Activated T-helper 1 cell treated with anti-CD3 and anti-CD28 coated beads, Interleukin-2, amount 50 U/mL, for 16 hours (primary cell): ENCODE measurements around the gene COL18A1.
"Not testable (repeated sequence)": the region's sequence is repeated elsewhere in the genome, so short reads cannot be mapped to it uniquely, and the experiment has no call there.

Experiments used
- DNase-seq, 2 donors: peaks; one replicate each; pipeline ENCODE4 v3.0.0-alpha.2; 2020; ENCODE audit warnings: low read depth in 1 of 2, low spot score in 1 of 2

COL18A1 gene

DNA sequence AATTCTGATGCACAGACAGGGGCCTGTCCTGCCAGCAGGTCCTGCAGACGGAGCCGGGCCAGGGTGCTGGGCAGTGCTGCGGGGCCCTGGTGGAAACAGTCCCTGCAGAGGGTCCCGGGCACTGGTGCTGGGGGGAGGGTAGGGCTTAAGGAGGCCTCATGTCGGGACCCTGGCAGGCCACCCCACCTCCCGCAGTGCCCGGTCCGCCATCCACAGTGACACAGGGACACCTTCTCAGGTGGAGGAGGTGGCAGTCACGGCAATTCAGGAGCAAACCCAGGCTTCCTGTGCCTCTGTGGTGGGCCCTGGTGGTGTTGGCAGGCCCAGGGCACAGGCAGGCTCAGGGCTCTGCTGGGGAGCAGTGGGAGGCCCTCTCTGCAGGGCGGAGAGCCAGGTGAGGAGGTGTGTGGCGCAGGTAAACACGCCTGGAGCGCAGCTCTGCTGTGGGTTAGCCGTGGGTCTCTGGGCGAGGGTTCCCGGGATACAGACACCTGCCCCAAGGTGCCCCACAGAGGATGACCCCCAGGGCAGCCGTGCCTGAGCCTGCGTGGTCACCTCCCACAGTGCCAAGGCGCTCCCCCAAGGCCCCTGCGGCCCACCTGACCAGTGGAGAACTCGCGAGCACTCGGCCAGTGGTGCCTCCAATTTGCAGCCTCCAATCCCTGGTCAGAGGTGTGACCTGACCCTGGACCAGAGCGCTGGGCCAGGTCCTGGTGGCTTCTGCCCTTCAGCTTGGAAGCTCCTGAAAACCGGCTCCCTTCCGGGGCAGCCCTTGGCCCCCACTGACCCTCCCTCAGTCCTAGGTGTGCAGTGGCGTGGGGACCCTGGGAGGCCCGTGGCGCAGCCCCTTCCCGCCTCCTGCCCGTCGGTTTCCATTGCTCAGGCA is 19.2 kb downstream of the COL18A1 start:
- no peak for DNase-seq

DNA sequence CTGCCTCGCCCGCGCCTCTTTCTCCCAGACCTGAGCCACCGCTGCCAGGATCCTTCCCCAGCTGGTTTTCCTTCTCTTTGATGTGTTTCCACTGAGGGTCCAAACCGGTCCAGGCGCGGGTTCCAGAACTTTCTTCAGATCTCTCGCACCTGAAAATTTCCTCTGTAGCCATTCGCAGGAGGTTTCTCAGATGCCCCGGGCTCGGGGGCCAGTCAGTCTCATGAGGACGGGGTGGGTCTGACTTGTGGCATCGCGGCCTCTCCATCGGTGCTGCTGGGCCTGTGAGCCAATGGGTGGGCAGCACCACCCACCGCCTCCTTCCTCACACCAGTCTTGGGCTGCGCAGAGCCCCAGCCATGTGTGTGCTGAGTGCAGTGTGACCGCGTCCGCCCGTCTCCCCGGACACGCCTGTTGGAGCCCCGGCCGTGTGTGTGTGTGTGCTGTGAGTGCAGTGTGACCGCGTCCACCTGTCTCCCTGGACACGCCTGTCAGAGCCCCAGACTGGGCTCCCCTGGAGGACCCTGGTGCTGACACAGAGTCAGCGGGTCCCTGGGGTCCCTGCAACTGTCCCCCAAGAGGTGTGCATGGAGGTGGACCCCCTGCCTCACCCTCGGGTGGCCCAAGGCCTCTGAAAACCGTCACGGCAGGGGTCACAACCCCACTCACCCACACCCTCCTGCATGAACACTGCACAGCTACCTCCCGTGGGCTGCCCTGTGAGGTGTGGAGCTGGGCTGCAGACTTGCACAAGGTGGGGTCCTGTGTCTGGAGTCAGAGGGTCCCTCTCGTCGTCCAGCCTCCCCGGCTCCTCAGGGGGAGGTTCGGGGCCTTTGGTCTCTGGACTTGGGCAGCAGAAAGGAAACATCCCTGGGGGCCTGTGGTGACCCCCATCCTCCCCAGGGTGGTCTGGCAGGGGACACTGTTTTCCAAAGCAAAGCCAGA is 20.2 kb downstream of the COL18A1 start:
- DNase-seq = no peak

DNA sequence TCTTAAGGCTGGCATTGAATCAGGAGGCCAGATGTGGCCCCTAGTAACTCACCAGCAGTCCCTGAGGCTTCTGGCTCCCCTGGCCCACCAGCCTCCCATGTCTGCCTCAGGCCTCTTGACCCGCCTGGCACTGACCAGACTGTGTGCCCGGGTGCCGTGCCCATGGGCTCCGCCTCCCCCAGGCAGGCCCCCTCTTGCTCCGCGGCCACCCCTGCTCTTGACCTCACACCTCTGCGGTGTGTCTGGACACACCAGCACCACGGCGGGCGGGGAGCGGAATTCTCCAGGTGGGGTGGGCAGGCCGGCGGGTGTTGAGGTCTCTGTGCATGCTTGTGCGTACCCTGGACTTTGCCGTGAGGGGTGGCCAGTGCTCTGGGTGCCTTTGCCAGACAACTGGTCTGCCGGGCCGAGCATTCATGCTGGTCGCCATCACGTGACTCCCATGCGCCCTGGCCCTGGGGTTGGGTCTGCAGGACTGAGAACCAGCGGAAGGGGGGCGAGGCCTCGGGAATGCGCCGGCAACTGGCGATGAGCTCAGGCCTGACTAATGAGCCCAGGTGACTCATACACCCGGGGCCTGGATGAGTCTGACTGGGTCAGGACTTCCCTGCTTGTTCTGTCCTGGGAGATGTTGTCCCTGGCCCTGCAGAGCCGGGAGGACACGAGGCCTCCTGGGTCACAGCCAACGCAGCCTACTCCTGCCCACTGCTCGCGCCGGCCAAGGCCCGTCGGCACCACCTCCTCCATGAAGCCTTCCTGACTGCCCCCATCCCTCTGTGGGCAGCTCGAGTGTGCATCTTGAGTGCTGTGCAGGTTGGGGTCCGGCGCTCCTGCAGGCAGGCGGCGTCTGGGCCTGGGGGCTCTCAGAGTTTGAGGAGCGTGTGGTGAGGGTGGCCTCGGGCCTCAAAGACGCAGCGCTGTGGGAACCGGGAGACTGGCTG is 22.6 kb downstream of the COL18A1 start:
- no peak for DNase-seq

DNA sequence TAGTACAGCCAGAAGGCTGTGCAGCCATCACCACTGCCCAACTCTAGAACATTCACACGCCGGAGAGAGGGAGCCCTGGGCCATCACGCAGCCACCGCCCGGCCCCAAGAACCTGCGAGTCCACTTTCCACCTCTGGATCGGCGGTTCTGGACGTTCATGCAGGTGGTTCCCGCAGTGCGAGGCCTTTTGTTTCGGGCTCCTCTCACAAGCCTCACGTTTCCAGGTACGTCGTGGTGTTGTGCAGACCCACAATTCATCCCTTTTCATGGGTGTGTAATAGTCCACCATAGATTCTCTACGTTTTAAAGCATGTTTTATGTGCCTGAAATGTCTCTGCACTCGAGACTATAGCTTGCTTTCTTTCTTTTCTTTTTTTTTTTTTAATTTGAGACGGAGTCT is 23.6 kb downstream of the COL18A1 start:
- no peak for DNase-seq

DNA sequence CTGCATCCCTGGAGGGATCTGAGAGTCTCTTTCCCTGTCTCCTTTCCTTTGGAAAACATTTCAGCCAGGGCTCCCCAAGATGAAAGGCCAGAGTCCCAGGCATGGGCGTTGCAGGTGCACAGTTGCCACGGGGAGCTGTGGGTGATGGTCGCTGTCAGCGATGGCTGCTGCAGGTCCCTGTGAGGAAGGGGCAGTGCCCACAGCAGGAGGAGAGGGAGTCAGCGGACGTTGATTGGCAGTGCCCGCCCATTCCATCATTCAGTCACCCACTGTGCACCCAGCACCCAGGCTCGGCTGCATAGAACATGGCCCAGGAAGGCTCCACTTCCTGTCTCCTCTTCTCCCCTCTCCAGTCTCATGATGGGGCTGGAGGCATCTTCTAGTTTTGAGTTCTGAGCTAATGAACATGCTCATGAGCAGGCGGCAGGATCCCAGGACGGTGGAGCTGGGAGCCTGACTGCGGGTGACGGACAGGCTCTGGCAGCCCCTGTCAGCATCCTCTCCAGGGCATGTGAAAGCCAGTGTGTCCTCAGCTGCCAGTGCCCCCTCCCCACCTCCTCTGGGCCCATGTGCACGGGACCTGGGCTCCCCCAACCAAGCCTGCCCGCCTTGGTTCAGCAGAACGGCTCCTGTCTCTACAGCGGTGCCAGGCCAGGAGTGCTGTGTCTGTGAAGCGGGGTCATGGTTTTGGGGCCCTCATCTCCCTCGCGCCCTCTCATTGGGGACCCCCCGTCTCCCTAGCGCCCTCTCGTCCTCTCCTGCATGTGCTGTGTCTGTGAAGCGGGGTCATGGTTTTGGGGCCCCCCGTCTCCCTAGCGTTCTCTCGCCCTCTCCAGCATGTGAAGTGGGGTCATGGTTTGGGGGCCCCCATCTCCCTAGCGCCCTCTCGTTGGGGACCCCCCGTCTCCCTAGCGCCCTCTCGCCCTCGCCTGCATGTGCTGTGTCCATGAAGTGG is 24.5 kb downstream of the COL18A1 start:
- DNase-seq = no peak

DNA sequence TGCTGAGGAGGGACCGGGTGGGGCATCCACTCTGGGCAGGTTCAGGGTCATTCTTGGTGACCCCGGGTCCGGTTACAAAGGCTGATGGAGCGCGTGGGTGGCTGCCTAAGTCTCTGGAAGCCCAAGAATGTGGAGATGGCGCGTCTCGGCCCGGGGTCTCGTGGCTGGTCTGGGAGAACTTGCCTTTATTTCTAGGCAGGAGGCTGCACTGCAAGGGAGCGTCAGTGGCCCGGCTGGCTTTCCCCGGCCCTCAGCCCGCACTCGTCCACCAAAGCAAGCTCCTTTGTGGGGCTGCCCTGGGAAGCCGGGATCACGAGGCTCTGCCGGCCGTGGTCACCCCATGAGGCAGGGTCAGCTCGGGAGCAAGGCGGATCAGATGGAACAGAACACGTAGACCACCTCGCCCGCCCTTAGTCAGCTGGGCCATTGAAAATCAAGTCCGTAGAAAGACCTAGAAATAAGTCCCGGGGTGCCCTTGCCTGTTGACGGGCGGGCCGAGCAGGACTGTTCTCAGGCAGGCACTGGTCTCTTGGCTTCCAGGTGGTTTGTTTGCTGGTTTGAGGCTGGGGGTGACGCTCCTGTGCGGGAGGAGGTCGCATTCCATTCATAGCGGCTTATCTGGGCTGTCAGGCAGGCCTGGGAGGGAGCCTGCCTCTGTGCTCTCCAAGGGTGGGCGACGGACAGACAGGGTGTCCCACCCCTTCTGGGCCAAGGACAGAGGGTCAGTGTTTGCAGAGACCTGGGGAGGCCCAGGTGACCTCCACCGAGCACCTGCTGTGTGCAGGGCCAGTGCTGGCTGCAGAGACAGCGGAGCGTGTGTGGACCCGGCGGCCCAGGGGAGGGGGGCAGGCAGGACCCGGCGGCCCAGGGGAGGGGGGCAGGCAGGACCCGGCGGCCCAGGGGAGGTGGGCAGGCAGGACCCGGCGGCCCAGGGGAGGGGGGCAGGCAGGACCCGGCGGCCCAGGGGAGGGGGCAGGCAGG is 25.8 kb downstream of the COL18A1 start:
- DNase-seq = no peak

DNA sequence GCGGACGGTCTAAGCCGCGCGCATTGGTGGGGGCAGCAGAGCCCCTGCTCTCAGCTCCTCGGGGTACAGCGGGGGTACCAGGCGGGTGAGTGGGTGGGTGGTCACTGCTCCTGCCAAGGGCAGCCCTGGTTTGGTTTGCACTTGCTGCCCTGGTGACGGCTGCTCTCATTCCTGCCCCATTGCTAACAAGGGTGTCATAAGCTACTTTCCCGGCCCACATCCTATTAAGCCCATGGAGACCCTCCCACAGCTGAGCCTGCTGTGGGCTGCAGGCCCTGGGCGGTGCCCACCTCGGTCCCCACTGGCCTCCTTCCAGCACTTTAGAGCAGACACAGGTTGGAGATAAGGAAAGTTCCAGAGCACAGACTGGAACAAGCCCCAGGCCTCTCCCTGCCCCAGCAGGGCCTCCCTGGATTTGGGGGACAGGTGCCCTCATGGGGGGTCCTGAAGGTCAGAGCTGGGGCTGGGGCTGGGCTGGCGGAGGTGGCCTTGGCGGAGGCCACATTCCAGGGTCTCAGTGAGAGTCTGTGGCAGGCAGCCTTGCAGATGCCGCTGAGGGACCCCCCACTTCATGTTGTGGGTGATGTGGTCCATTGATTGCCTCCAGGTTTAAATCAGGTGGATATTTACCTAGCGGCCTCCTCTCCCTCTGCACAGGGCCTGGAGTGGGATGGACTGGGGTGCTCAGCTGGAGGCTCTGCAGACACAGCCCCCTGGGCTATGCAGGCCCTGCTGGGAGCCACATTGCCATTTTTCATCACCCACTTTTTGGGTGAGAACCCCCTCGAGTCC is 27.0 kb downstream of the COL18A1 start:
- no peak for DNase-seq

DNA sequence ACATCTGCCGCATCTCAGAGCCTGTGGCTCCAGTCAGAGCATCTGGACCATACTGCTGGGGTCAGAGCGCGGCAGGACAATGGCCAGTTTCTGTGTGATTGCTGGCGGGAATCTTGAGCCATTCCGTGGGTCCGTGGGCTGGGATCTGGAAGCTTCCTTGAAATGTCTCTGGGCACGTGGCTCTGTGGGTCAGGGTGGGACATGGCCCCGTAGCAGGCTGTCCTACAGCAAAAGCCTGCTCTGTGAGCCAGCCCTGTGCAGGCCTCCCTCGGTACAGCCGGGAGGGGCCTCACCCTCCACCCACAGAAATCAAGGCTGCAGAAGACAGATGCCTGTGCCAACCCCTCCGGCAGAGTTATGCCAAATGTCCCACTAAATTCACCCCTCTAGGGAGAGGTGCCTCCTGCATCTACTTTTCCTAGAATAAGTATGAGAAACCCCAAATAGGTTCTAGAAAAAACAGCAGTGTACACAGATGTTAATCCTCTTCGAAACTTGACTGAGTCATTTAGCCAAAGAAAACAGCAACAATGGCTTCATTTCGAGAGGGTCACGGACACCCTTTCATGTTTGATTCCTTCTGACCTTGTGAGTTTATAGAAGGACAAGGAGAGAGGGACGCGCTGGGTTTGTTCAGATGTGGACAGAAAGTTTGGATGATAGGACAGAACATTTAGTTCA is 27.8 kb downstream of the COL18A1 start:
- no peak for DNase-seq

DNA sequence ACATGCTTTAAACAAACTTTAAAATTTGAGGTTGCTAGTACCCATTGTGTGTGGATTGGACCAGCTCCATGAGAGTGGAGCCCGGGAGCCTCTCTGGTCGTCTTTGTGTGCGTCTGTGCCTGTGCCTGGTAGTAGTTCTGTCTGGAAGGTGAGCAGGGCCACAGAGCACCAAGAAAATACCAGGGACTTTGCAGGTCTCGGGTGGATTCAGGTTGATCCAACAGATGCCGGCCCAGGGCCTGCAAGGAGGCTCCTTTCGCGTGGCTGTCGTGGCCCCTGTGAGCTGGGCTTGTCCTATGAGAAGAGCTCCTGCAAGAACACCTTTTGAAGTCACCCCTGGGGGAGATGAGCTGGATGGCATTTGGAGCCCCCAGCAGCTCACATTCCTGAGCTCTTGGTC is 28.3 kb downstream of the COL18A1 start:
- DNase-seq = no peak

DNA sequence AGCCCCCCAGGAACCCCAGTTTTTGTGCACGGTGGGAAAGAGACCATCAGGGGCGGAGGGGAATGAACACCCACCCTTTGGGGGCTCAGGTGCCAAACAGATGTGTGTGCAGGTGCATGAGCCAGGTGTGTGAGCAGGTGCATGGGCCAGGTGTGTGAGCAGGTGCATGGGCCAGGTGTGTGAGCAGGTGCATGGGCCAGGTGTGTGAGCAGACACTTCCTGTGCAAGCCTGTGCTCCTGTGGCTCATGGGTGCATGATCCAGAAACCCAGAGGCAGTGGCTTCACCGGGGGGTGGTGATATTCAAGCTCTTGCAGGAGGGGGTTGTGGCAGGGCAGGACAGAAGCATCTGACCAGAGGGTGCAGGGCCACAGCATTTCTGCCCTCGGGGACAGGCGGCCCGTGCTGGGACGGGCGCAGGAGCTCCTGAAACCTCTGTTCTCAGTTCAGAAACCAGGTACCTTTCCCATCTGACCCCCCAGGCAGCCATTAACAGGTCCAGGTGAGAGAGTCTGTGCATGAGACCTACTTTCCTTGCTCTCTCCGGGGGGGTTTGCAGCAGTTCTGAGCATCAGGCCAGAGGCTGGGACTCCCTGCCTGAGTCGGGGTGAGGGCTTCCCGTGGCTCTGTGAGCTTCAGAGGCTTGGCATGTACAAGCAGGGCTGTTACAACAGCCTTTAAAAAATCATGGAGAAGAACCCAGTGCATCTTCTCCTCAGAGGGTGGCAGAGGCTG is 29.1 kb downstream of the COL18A1 start:
- DNase-seq = no peak

DNA sequence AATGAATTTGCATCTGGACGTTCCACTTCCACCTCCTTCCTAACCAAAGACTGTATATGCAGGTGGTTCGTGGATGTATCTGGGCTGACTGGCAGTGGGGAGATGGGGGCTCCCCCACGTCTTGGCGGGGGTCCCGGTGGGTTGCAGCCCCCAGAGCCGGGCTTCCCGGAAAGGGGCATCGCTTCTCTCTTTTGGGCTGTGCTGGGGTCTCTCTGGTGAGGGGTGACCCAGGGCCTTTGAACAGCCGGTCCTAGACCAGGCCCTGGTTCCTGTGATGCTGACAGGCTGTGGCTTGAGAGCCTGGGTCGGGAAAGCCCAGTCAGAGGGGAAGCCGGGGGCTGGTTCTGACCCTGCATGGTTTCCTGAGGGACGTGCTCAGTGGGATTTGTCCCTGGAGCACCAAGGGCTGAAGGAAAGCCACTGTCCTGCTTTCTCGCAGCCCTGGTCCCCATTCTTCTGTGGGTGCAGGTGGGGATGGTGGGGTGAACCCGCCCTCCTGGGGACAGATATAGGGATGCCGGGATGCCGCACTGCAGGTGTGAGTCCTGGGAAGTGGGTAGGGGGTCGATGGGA is 29.8 kb downstream of the COL18A1 start:
- DNase-seq = no peak

DNA sequence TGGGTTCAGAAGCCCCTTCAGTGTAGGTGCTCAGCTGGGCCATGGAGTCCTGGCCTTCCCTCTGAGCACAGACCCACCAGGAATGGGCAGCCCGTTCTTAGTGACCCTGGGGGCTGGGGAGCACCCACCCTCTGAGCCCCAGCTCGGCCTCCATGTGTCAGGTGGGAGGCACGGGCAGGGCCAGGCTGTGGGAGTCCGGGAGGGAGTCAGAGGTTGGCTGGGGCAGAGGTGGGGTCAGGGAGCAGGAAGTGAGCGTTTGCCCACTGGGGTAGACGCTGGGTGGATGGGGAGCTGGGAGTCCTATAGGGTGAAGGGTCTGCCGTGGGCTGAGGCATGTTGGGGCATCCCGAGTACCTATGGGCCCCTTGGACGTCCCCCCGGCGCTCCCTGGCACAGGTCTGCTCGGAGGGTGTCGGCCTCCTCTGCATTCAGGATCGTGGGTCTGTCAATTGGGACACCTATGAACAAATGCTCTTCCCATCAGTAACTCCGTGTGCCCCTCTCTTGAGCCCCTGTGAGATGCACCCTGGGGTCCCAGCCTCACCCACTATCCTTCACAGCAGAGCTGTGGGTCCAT is 30.5 kb downstream of the COL18A1 start:
- DNase-seq = no peak

DNA sequence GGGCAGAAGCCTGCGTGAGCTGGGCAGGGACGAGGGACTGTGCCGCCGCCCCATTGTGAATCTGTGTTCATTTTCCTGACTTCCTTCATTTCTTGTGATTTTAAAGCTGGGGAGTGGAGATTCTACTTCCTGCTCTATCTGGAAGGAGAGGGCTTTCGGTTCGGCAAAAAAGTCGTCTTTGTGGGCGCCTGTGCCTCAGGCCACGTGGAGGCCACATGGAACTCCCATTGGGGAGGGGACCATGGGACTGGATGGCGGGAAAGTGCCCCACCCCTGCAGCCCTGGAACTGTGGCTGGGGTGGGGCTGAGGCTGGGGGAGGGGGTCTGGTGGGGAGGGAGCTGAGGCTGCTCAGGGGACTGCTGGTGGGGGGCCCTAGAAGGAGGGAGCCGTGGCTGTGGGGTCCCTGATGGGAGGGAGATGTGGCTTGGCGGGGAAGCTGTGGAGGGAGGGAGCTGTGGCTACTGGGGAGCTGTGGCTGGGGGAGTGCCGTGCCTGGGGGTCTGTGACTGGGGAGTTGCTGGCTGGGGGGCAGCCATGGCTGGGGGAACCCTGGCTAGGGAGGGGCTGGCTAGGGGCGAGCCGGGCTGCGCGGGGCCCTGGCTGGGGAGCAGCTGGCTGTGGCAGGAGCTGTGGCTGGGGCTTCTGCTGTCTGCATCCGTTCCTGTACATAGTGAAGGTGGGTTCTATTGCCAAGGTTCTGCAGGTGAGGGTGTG is 31.5 kb downstream of the COL18A1 start:
- no peak for DNase-seq

DNA sequence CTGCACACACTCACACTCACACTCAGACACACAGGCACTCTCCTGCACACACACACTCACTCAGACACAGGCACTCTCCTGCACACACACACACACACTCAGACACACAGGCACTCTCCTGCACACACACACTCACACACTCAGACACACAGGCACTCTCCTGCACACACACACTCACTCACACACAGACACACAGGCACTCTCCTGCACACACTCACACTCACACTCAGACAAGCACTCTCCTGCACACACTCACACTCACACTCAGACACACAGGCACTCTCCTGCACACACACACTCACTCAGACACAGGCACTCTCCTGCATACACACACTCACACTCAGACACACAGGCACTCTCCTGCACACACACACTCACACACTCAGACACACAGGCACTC is 32.9 kb downstream of the COL18A1 start:
- DNase-seq = not testable (repeated sequence)
